Pons (tissue), 1 donor: Measurements from ENCODE around the gene FGD5.

Source experiments
- DNase-seq: peaks from one replicate; pipeline ENCODE4 v3.0.0-alpha.2; 2016; ENCODE audit warnings: low spot score

FGD5 gene

GRCh38 chr3:14927308-14927707 lies 108.5 kb downstream of the FGD5 start:
- no peak for DNase-seq

- no peak for DNase-seq
These were observed 110.7 kb downstream of the FGD5 start for GRCh38 chr3:14929310-14930074.

DNA sequence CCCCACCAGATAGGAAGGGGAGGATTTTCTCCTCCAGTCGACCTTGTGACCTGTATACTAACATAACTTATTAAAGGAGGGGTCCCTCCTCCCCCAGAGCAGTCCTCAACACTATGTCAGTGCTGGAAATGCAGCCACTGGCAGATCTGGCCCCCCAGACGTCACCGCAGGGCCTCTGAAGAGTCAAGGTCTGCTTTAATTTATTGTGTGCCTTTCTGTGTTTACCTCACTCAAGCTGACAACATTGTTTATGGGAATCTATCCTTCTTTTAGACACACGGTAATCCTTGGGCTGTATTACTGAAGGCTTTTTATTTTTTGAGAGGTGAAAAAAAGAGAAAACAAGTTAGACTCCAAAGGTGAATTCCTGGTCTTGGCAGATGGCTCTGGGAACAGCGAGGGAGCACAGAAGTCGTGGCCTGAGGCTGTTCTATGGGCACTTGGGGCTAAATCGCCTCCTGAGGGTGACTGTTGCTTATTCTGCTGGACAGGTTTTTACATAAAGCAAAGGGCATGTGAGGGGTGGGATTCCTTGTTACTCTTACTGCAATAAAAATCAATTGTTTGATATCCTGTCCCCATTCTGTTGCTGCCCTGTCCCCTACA lies 115.2 kb downstream of the FGD5 start:
- DNase-seq, result no peak

GRCh38 chr3:14935592-14936345 lies 117.0 kb downstream of the FGD5 start:
- DNase-seq, result no peak

GRCh38 chr3:14938954-14939353 lies 120.2 kb downstream of the FGD5 start:
- no peak for DNase-seq

DNA sequence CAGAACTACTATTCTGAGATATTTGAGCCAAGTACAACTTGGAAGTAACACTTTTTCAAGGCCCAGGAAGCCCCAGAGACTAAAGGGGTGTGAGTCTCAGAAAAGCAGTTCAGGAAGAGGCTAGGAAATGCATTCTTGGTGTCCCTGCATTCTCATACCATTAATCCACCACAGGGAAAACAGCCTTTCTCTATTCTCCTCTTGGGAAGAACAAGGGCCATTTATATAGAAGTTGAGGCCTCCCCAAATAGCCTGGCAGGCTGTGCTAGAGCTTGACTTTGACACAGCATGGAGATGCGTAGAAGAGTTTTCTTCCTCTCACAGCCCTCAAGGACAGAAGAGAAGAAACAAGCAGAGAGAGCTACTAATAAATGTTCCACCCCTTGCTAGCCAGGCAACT lies 123.1 kb downstream of the FGD5 start:
- peak; percentile 77 for DNase-seq

GRCh38 chr3:14943042-14943441 lies 124.3 kb downstream of the FGD5 start:
- no peak for DNase-seq

DNA sequence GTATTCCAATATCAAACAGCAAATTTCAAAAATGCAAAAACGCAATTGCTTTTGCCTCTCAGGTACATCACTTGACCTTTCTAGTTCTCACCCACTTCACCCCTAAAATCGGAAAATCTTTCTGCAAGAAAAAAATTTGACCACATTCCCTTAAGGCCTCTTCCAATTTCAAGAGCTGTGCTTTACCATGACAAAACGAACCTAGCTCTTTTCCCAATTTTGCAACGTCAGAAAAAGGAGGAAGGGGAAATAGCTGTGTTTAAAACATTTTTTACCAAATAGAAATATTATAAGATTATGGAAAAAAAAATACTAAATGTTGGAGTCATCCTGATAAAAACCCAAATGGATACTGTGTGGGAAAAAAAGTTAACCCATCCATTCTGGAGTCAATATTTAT lies 127.5 kb downstream of the FGD5 start:
- no peak for DNase-seq

DNA sequence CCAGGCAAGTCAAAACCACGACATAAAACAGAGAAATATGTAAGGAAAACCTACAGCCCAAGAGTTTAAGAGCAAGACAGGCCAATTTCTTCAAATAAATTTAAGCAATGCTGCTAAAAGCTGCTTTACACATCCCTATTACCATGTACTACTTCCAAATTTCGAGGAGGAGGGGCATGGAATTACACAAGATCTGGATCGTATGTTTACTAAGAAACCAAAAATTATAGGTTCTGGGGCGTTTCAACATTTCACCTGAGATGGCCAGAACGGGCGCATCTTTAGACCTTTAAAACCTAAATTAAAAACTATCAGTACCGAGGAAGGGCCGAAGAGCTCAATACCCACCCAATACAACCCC lies 128.0 kb downstream of the FGD5 start:
- peak; percentile 20 for DNase-seq

GRCh38 chr3:14947100-14947885 lies 128.5 kb downstream of the FGD5 start, which contains the start of gene NR2C2:
NR2C2 (plus strand) TSS chr3:14947583; CDS start chr3:15003915, 56,332 bp downstream.
- DNase-seq, result peak; percentile 73

- peak; percentile 99 for DNase-seq
These were observed 129.3 kb downstream of the FGD5 start for GRCh38 chr3:14947886-14948608.

GRCh38 chr3:14948609-14949038 lies 129.9 kb downstream of the FGD5 start:
- no peak for DNase-seq

- peak; percentile 31 for DNase-seq
These were observed 130.4 kb downstream of the FGD5 start for GRCh38 chr3:14949126-14949525.

DNA sequence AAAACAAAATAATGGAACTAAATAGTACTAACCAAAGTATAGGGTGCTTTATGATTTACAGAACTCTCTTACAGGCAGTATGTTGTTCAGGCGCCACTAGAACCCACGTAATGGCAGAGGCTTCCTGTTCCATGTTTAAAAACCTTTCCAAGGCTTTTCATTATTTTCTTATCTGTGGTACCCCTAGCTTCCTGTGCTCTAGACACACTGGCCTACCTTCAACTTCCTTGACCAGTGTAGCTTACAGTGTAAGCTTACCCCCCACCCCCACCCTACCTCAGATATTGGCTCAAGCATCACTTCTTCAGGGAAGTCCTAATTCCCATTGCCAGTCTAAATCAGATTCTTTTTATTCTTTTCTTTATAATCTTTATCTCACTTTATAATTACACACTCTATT lies 131.5 kb downstream of the FGD5 start:
- no peak for DNase-seq

GRCh38 chr3:14957153-14957552 lies 138.4 kb downstream of the FGD5 start:
- no peak for DNase-seq

DNA sequence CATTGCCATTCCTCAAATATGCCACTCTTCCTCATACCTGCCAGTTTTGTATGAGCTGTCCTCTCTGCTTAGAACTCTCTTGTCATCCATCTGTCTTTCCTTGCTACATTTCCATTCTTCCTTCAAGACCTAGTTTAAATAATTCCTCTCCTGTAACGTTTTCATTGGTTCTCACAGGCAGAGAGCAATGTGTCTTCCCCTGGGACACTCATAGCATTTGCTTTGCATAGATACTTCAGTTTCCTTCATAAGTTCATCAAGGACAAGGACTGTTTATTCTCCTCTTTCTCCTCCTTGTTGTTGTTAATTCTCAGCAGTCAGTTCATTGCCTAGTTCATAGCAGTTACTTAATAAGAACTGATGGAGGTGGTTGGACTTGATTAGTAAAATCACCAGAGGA lies 139.2 kb downstream of the FGD5 start:
- DNase-seq, result no peak

GRCh38 chr3:14959359-14959943 lies 140.7 kb downstream of the FGD5 start:
- no peak for DNase-seq

DNA sequence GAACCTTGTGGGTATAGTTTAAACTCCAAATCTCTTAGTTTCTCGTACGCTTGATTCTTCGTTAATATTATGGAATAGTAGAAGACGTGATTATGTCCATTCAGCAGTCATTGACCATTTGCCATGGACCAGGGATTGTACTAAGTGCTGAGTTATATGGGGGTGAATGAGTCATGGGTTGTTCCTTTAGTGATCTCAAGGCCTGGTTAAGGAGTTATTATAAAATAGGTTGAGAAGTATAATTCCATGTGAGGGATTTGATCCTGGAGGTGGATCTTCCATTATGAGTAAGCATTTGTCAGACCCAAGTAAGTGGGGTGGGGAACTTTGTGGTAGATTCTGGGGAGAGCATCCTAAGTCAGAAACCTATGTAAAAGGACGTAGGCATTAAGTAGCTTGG lies 144.0 kb downstream of the FGD5 start:
- DNase-seq, result no peak

GRCh38 chr3:14967285-14967684 lies 148.5 kb downstream of the FGD5 start:
- DNase-seq, result no peak

- DNase-seq, result no peak
These were observed 150.9 kb downstream of the FGD5 start for GRCh38 chr3:14969671-14970070.

- DNase-seq, result no peak
These were observed 157.6 kb downstream of the FGD5 start for GRCh38 chr3:14976317-14976716.
